Epithelial cell of esophagus (primary cell): ENCODE data around the gene AHCY.
"Not testable (repeated sequence)": the region's sequence is repeated elsewhere in the genome, so short reads cannot be mapped to it uniquely, and the experiment has no call there.

ENCODE experiments used
- DNase-seq: peaks from one replicate; pipeline ENCODE4 v3.0.0; 2010; ENCODE audit warnings: low read depth
- H3K4me3 ChIP-seq: 2 replicates; pipeline ENCODE4 v1.5.1; 2011; ENCODE audit warnings: mild to moderate bottlenecking, low read length, control low read depth
- CTCF ChIP-seq: IDR thresholded peaks from 2 replicates; pipeline ENCODE4 v1.5.1; 2011; ENCODE audit warnings: low read depth, mild to moderate bottlenecking, low read length, control low read depth, inconsistent platforms; ENCODE audit not compliant: insufficient read depth; ENCODE audit errors: missing control alignments

AHCY gene

GRCh38 chr20:34293589-34293988 is 9.6 kb downstream of the AHCY start:
- DNase-seq: no peak
- no peak overlapping the region for H3K4me3 ChIP-seq
- TF ChIP-seq CTCF: no peak

- H3K4me3 ChIP-seq: no peak overlapping the region
- no peak for TF ChIP-seq CTCF
- DNase-seq: no peak
These were observed 10.0 kb downstream of the AHCY start for GRCh38 chr20:34293119-34293518.

- no peak overlapping the region for H3K4me3 ChIP-seq
- TF ChIP-seq CTCF: no peak
- DNase-seq: no peak
These were observed 10.7 kb downstream of the AHCY start for GRCh38 chr20:34292496-34292895.

GRCh38 chr20:34290471-34290870 is 12.7 kb downstream of the AHCY start:
- no peak for TF ChIP-seq CTCF
- H3K4me3 ChIP-seq: no peak overlapping the region
- no peak for DNase-seq

GRCh38 chr20:34287500-34287899 is 15.7 kb downstream of the AHCY start:
- DNase-seq, H3K4me3 ChIP-seq: not testable (repeated sequence)

GRCh38 chr20:34285450-34285849 is 17.7 kb downstream of the AHCY start:
- no peak for DNase-seq
- TF ChIP-seq CTCF: no peak
- H3K4me3 ChIP-seq: no peak overlapping the region

GRCh38 chr20:34283844-34284243 is 19.3 kb downstream of the AHCY start:
- H3K4me3 ChIP-seq: no peak overlapping the region
- TF ChIP-seq CTCF: no peak
- DNase-seq: no peak

GRCh38 chr20:34282041-34282440 is 21.1 kb downstream of the AHCY start:
- TF ChIP-seq CTCF: no peak
- H3K4me3 ChIP-seq: no peak overlapping the region
- no peak for DNase-seq
